Brain microvascular endothelial cell (primary cell): ENCODE measurements around the gene SUMF2.
"Not testable (repeated sequence)": the region's sequence is repeated elsewhere in the genome, so short reads cannot be mapped to it uniquely, and the experiment has no call there.

ENCODE experiments used
- DNase-seq: peaks from one replicate; pipeline ENCODE4 v3.0.0-alpha.2; 2020
- H3K27ac ChIP-seq: fragments of 250-450 bp; sonication (Bioruptor Pico); 2 replicates; pipeline ENCODE4 v1.5.1; 2020; ENCODE audit warnings: mild to moderate bottlenecking, moderate library complexity
- H3K27me3 ChIP-seq: fragments of 250-450 bp; sonication (Bioruptor Pico); replicated peaks from 2 replicates; pipeline ENCODE4 v1.5.1; 2020; ENCODE audit warnings: mild to moderate bottlenecking
- H3K36me3 ChIP-seq: fragments of 250-450 bp; sonication (Bioruptor Pico); replicated peaks from 2 replicates; pipeline ENCODE4 v1.5.1; 2020; ENCODE audit warnings: mild to moderate bottlenecking
- H3K4me3 ChIP-seq: 2 replicates; pipeline ENCODE4 v1.5.1; 2011; ENCODE audit warnings: low read depth, mild to moderate bottlenecking, control low read depth, low read length, moderate library complexity
- CTCF ChIP-seq: IDR thresholded peaks from 2 replicates; pipeline ENCODE4 v1.5.1; 2011; ENCODE audit warnings: low read depth, mild to moderate bottlenecking, moderate library complexity, low read length, control low read depth, inconsistent platforms; ENCODE audit errors: missing control alignments
- in situ Hi-C: cut with HindIII; loops from 2 replicates; pipeline ENCODE4 v1.10.0; 2017; ENCODE audit warnings: low sequenced_read_pairs, low pct_ligation_motif_present

SUMF2 gene

GRCh38 chr7:56062382-56062781 is 1.7 kb upstream of the SUMF2 start:
- H3K4me3 ChIP-seq: no peak overlapping the region
- H3K27ac ChIP-seq: peak overlapping the region; percentile 88
- DNase-seq: peak; percentile 69
- peaks cover 48% of the 10 kb centered on the region for H3K36me3 ChIP-seq
- TF ChIP-seq CTCF: no peak
- H3K27me3 ChIP-seq: no peaks in the 10 kb centered on the region
- in situ Hi-C loops: no loop called here

GRCh38 chr7:56063500-56063881 is 595 bp upstream of the SUMF2 start:
- no peak for DNase-seq
- in situ Hi-C loops: no loop called here
- no peaks in the 10 kb centered on the region for H3K27me3 ChIP-seq
- H3K36me3 ChIP-seq: peaks cover 39% of the 10 kb centered on the region
- no peak overlapping the region for H3K4me3 ChIP-seq
- no peak for TF ChIP-seq CTCF
- peak overlapping the region; percentile 88 for H3K27ac ChIP-seq

DNA sequence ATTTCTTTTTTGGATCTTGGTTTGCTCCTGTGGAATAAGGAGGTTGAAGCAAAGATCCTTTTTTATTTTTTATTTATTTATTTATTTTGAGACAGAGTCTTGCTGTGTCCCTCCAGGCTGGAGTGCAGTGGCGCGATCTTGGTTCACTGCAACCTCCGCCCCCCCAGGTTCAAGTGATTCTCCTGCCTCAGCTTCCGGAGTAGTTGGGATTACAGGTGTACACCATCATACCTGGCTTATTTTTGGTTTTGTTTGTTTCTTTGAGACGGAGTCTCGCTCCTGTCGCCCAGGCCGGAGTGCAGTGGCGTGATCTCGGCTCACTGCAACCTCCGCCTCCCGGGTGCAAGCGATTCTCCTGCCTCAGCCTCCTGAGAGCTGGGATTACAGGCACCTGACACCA is 2.3 kb downstream of the SUMF2 start:
- H3K27me3 ChIP-seq, H3K27ac ChIP-seq, H3K4me3 ChIP-seq, DNase-seq, in situ Hi-C loops: not testable (repeated sequence)
- peaks cover 38% of the 10 kb centered on the region for H3K36me3 ChIP-seq

- no peak overlapping the region for H3K4me3 ChIP-seq
- peak; percentile 96 for TF ChIP-seq CTCF
- no peaks in the 10 kb centered on the region for H3K27me3 ChIP-seq
- H3K27ac ChIP-seq: no peak overlapping the region
- in situ Hi-C loops: no loop called here
- peak; percentile 79 for DNase-seq
- H3K36me3 ChIP-seq: peaks cover 49% of the 10 kb centered on the region
These were observed 10.3 kb downstream of the SUMF2 start for GRCh38 chr7:56074371-56074791.

- Histone ChIP-seq H3K36me3 (peaks cover 51% of the 10 kb centered on the region), H3K27me3 (no peaks in the 10 kb centered on the region), H3K27ac (no peak overlapping the region), H3K4me3 (no peak overlapping the region)
- DNase-seq: no peak
- in situ Hi-C loops: no loop called here
- TF ChIP-seq CTCF: no peak
These were observed 13.6 kb downstream of the SUMF2 start for GRCh38 chr7:56077681-56078080.

DNA sequence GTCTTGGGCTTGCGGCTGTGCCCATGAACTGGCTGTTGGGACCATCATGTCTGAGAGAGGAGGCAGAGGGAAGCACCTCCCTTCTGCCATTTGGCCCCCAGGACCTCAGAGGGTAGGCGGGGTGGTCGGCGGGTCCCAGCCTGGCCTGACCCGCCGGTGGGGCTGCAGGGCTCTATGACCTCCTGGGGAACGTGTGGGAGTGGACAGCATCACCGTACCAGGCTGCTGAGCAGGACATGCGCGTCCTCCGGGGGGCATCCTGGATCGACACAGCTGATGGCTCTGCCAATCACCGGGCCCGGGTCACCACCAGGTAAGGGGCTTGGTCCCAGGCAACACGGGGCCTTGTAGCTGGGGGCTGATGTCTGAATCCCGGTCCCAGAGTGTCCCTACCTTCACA is 14.1 kb downstream of the SUMF2 start:
- Histone ChIP-seq H3K4me3 (no peak overlapping the region), H3K36me3 (peaks cover 46% of the 10 kb centered on the region), H3K27me3 (no peaks in the 10 kb centered on the region), H3K27ac (no peak overlapping the region)
- DNase-seq: no peak
- TF ChIP-seq CTCF: no peak
- in situ Hi-C loops: no loop called here
